ENCODE results near the gene GLA.

GRCh38 chrX:101399825-101400224 lies 7.9 kb downstream of the GLA start:
- TF ChIP-seq, protein P1, sequence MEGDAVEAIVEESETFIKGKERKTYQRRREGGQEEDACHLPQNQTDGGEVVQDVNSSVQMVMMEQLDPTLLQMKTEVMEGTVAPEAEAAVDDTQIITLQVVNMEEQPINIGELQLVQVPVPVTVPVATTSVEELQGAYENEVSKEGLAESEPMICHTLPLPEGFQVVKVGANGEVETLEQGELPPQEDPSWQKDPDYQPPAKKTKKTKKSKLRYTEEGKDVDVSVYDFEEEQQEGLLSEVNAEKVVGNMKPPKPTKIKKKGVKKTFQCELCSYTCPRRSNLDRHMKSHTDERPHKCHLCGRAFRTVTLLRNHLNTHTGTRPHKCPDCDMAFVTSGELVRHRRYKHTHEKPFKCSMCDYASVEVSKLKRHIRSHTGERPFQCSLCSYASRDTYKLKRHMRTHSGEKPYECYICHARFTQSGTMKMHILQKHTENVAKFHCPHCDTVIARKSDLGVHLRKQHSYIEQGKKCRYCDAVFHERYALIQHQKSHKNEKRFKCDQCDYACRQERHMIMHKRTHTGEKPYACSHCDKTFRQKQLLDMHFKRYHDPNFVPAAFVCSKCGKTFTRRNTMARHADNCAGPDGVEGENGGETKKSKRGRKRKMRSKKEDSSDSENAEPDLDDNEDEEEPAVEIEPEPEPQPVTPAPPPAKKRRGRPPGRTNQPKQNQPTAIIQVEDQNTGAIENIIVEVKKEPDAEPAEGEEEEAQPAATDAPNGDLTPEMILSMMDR (IDR thresholded peaks at IDR 0.05), result no peak
- TF ChIP-seq EZH2 (IDR thresholded peaks at IDR 0.05; ENCODE audit: borderline replicate concordance, insufficient read depth, low read depth, low read length, poor library complexity, severe bottlenecking), result no peak
